ENCODE measurements around the gene BCL2L11. TPM values are rescaled to one million over a fixed set of nuclear protein-coding genes. Genes with fewer than 3 reads are reported as not detected.

Gene BCL2L11
- total RNA-seq, 1 donor from 2014 or later = 90.1 TPM

GRCh38 chr2:111101592-111101991 lies 19.1 kb upstream of the BCL2L11 start:
- Histone ChIP-seq H3K27me3 (no peaks in the 10 kb centered on the region), H3K9me3 (no peaks in the 10 kb centered on the region), H3K27ac (no peak overlapping the region), H3K4me1 (no peaks in the 10 kb centered on the region), H3K4me3 (no peak overlapping the region), H3K36me3 (no peaks in the 10 kb centered on the region)
- TF ChIP-seq CTCF (IDR thresholded peaks at IDR 0.05) (no peak), POLR2A (IDR thresholded peaks at IDR 0.05) (no peak), POLR2AphosphoS5 (IDR thresholded peaks at IDR 0.05; ENCODE audit: insufficient read depth in 1 of 2, low read depth in 1 of 2) (no peak)
- intact Hi-C loops (cut with DNase I) = no loop called here
- DNase-seq (ENCODE audit: extremely low spot score in 2 of 2) = no peak

- Histone ChIP-seq H3K27me3 (no peaks in the 10 kb centered on the region), H3K4me3 (no peak overlapping the region), H3K36me3 (no peaks in the 10 kb centered on the region), H3K4me1 (no peaks in the 10 kb centered on the region), H3K9me3 (no peaks in the 10 kb centered on the region), H3K27ac (no peak overlapping the region)
- intact Hi-C loops (cut with DNase I) = no loop called here
- TF ChIP-seq POLR2AphosphoS5 (IDR thresholded peaks at IDR 0.05; ENCODE audit: insufficient read depth in 1 of 2, low read depth in 1 of 2) (no peak), CTCF (IDR thresholded peaks at IDR 0.05) (no peak), POLR2A (IDR thresholded peaks at IDR 0.05) (no peak)
- DNase-seq (ENCODE audit: extremely low spot score in 2 of 2) = no peak
These were observed 18.5 kb upstream of the BCL2L11 start for GRCh38 chr2:111102216-111102615.

- TF ChIP-seq POLR2AphosphoS5 (IDR thresholded peaks at IDR 0.05; ENCODE audit: insufficient read depth in 1 of 2, low read depth in 1 of 2) = no peak
- no peak for TF ChIP-seq CTCF (IDR thresholded peaks at IDR 0.05)
- TF ChIP-seq POLR2A (IDR thresholded peaks at IDR 0.05) = no peak
- Histone ChIP-seq H3K27me3 (no peaks in the 10 kb centered on the region), H3K36me3 (no peaks in the 10 kb centered on the region), H3K9me3 (no peaks in the 10 kb centered on the region), H3K27ac (no peak overlapping the region), H3K4me3 (no peak overlapping the region), H3K4me1 (no peaks in the 10 kb centered on the region)
- DNase-seq (ENCODE audit: extremely low spot score in 2 of 2) = no peak
- intact Hi-C loops (cut with DNase I) = no loop called here
These were observed 14.8 kb upstream of the BCL2L11 start for GRCh38 chr2:111105926-111106325.

- Histone ChIP-seq H3K4me3 (no peak overlapping the region), H3K27me3 (no peaks in the 10 kb centered on the region), H3K36me3 (no peaks in the 10 kb centered on the region), H3K27ac (no peak overlapping the region), H3K9me3 (no peaks in the 10 kb centered on the region), H3K4me1 (no peaks in the 10 kb centered on the region)
- DNase-seq (ENCODE audit: extremely low spot score in 2 of 2) = no peak
- TF ChIP-seq POLR2A (IDR thresholded peaks at IDR 0.05) = no peak
- TF ChIP-seq POLR2AphosphoS5 (IDR thresholded peaks at IDR 0.05; ENCODE audit: insufficient read depth in 1 of 2, low read depth in 1 of 2) = no peak
- TF ChIP-seq CTCF (IDR thresholded peaks at IDR 0.05) = no peak
- intact Hi-C loops (cut with DNase I) = no loop called here
These were observed 14.0 kb upstream of the BCL2L11 start for GRCh38 chr2:111106706-111107105.

GRCh38 chr2:111108745-111109271 lies 11.9 kb upstream of the BCL2L11 start:
- no peaks in the 10 kb centered on the region for H3K9me3 ChIP-seq
- TF ChIP-seq POLR2AphosphoS5 (IDR thresholded peaks at IDR 0.05; ENCODE audit: insufficient read depth in 1 of 2, low read depth in 1 of 2) (no peak), POLR2A (IDR thresholded peaks at IDR 0.05) (no peak), CTCF (IDR thresholded peaks at IDR 0.05) (no peak)
- H3K36me3 ChIP-seq = no peaks in the 10 kb centered on the region
- H3K4me3 ChIP-seq = no peak overlapping the region
- no peak overlapping the region for H3K27ac ChIP-seq
- DNase-seq (ENCODE audit: extremely low spot score in 2 of 2) = no peak
- intact Hi-C loops (cut with DNase I) = no loop called here
- H3K27me3 ChIP-seq = no peaks in the 10 kb centered on the region
- H3K4me1 ChIP-seq = no peaks in the 10 kb centered on the region

Measured in vagina (tissue), 2 donors.